NB4 (cell line): ENCODE data around the gene UXS1.
A peak's percentile ranks its signal among the peaks of the same experiment; 100 is the strongest.

ENCODE experiments used
- DNase-seq: peaks from one replicate; pipeline ENCODE4 v3.0.0; 2010; ENCODE audit warnings: low read depth
- H3K4me3 ChIP-seq: one replicate; pipeline ENCODE4 v1.5.1; 2011; ENCODE audit warnings: mild to moderate bottlenecking, low read depth, low read length, moderate library complexity
- CTCF ChIP-seq: IDR thresholded peaks from one replicate; pipeline ENCODE4 v1.5.1; 2012; ENCODE audit warnings: low read depth, low read length
- MAX ChIP-seq: IDR thresholded peaks from 2 replicates; pipeline ENCODE4 v1.6.1; 2011; ENCODE audit warnings: low read depth, low read length
- MYC ChIP-seq: IDR thresholded peaks from 2 replicates; pipeline ENCODE4 v1.6.1; 2011; ENCODE audit warnings: low read depth, low read length
- POLR2A ChIP-seq: IDR thresholded peaks from 2 replicates; pipeline ENCODE4 v1.6.1; 2011; ENCODE audit warnings: mild to moderate bottlenecking; ENCODE audit not compliant: insufficient read length; ENCODE audit errors: extremely low read depth

UXS1 gene

GRCh38 chr2:106089611-106090010 lies 104.5 kb downstream of the UXS1 start:
- TF ChIP-seq MAX = no peak
- TF ChIP-seq MYC = no peak
- TF ChIP-seq POLR2A = no peak
- no peak for TF ChIP-seq CTCF
- DNase-seq = no peak
- H3K4me3 ChIP-seq = no peak overlapping the region

GRCh38 chr2:106085181-106085940 lies 108.7 kb downstream of the UXS1 start:
- no peak for TF ChIP-seq POLR2A
- no peak for TF ChIP-seq MYC
- peak; percentile 26 for TF ChIP-seq CTCF
- no peak for TF ChIP-seq MAX
- H3K4me3 ChIP-seq = no peak overlapping the region
- peak; percentile 57 for DNase-seq

GRCh38 chr2:106080959-106081358 lies 113.1 kb downstream of the UXS1 start:
- no peak for DNase-seq
- TF ChIP-seq CTCF = no peak
- TF ChIP-seq MAX = no peak
- no peak for TF ChIP-seq POLR2A
- no peak for TF ChIP-seq MYC
- H3K4me3 ChIP-seq = no peak overlapping the region

GRCh38 chr2:106078096-106078495 lies 116.0 kb downstream of the UXS1 start:
- no peak overlapping the region for H3K4me3 ChIP-seq
- no peak for TF ChIP-seq MAX
- TF ChIP-seq POLR2A = no peak
- TF ChIP-seq CTCF = no peak
- no peak for TF ChIP-seq MYC
- no peak for DNase-seq

GRCh38 chr2:106076941-106077340 lies 117.2 kb downstream of the UXS1 start:
- TF ChIP-seq MYC (no peak), MAX (no peak), CTCF (no peak), POLR2A (no peak)
- no peak overlapping the region for H3K4me3 ChIP-seq
- DNase-seq = no peak
